ENCODE data around the gene NPAS3.

Gene NPAS3

GRCh38 chr14:33774723-33775470, 836.2 kb downstream of the NPAS3 start:
- Histone ChIP-seq H3K9me3 (ENCODE audit: control insufficient read depth, insufficient read depth, low read depth, low read length) (no peaks in the 10 kb centered on the region), H3K4me1 (ENCODE audit: control insufficient read depth, insufficient read depth, low read length) (peaks cover 13% of the 10 kb centered on the region), H3K27ac (ENCODE audit: extremely low read depth, low read depth, low read length) (no peak overlapping the region), H3K4me3 (ENCODE audit: low read depth, low read length) (no peak overlapping the region), H3K36me3 (ENCODE audit: control insufficient read depth in 2 of 2, insufficient read depth in 1 of 2, low read length in 2 of 2) (no peaks in the 10 kb centered on the region)
- TF ChIP-seq ZNF621 (tag by site-specific recombination; IDR thresholded peaks at IDR 0.05) (no peak), ZFP69B (tag by site-specific recombination; IDR thresholded peaks at IDR 0.05) (no peak), ZNF654 (tag by site-specific recombination; IDR thresholded peaks at IDR 0.05; ENCODE audit: low read depth) (no peak), ZNF830 (tag by site-specific recombination; IDR thresholded peaks at IDR 0.05; ENCODE audit: low read depth) (no peak), BCL11A (tag by site-specific recombination; IDR thresholded peaks at IDR 0.05; ENCODE audit: low read depth) (no peak), KLF16 (tag by site-specific recombination; IDR thresholded peaks at IDR 0.05) (no peak), ZNF768 (tag by site-specific recombination; IDR thresholded peaks at IDR 0.05) (no peak), SP2 (tag by site-specific recombination; IDR thresholded peaks at IDR 0.05) (no peak), ZNF670 (tag by site-specific recombination; IDR thresholded peaks at IDR 0.05; ENCODE audit: low read depth) (no peak), ZNF324 (tag by site-specific recombination; IDR thresholded peaks at IDR 0.05) (no peak), ZNF350 (tag by site-specific recombination; IDR thresholded peaks at IDR 0.05) (no peak), ZNF146 (tag by site-specific recombination; IDR thresholded peaks at IDR 0.05) (no peak)
- TF ChIP-seq, protein P1, sequence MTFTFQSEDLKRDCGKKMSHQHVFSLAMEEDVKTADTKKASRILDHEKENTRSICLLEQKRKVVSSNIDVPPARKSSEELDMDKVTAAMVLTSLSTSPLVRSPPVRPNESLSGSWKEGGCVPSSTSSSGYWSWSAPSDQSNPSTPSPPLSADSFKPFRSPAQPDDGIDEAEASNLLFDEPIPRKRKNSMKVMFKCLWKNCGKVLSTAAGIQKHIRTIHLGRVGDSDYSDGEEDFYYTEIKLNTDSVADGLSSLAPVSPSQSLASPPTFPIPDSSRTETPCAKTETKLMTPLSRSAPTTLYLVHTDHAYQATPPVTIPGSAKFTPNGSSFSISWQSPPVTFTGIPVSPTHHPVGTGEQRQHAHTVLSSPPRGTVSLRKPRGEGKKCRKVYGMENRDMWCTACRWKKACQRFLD (tag by site-specific recombination; IDR thresholded peaks at IDR 0.05) = no peak
- ChIA-PET CTCF (interaction anchor here (0.5 to 0.6 kb wide), 2 partner anchors 13 to 1917 kb away, joined by 3 read pairs; no protein-coding TSS in a partner anchor), POLR2A (no interaction called here)

- Histone ChIP-seq H3K36me3 (ENCODE audit: control insufficient read depth in 2 of 2, insufficient read depth in 1 of 2, low read length in 2 of 2) (no peaks in the 10 kb centered on the region), H3K4me1 (ENCODE audit: control insufficient read depth, insufficient read depth, low read length) (peaks cover 18% of the 10 kb centered on the region), H3K9me3 (ENCODE audit: control insufficient read depth, insufficient read depth, low read depth, low read length) (no peaks in the 10 kb centered on the region), H3K4me3 (ENCODE audit: low read depth, low read length) (no peak overlapping the region), H3K27ac (ENCODE audit: extremely low read depth, low read depth, low read length) (no peak overlapping the region)
- POLR2A ChIA-PET = no interaction called here
- CTCF ChIA-PET = no interaction called here
- no peak for TF ChIP-seq PATZ1 (tag by site-specific recombination; IDR thresholded peaks at IDR 0.05)
- TF ChIP-seq ZNF777 (tag by site-specific recombination; IDR thresholded peaks at IDR 0.05; ENCODE audit: borderline replicate concordance) = no peak
- no peak for TF ChIP-seq ZNF549 (tag by site-specific recombination; IDR thresholded peaks at IDR 0.05)
- no peak for TF ChIP-seq ZNF747 (tag by site-specific recombination; IDR thresholded peaks at IDR 0.05)
- no peak for TF ChIP-seq ZNF148 (tag by site-specific recombination; IDR thresholded peaks at IDR 0.05; ENCODE audit: borderline replicate concordance)
- no peak for TF ChIP-seq ZNF335 (tag by site-specific recombination; conservative IDR thresholded peaks at IDR 0.05)
- TF ChIP-seq ZNF2 (tag by site-specific recombination; IDR thresholded peaks at IDR 0.05) = no peak
- TF ChIP-seq ZNF544 (tag by site-specific recombination; IDR thresholded peaks at IDR 0.05) = no peak
- no peak for TF ChIP-seq ZNF621 (tag by site-specific recombination; IDR thresholded peaks at IDR 0.05)
- no peak for TF ChIP-seq GLI2 (tag by site-specific recombination; IDR thresholded peaks at IDR 0.05; ENCODE audit: borderline replicate concordance, low read depth)
- TF ChIP-seq ZNF707 (tag by site-specific recombination; IDR thresholded peaks at IDR 0.05) = no peak
- TF ChIP-seq ZNF10 (tag by site-specific recombination; IDR thresholded peaks at IDR 0.05) = no peak
- TF ChIP-seq ZNF571 (tag by site-specific recombination; IDR thresholded peaks at IDR 0.05) = no peak
- no peak for TF ChIP-seq TCF7L2 (IDR thresholded peaks at IDR 0.05; ENCODE audit: borderline replicate concordance, low read depth, low read length)
- no peak for TF ChIP-seq KLF7 (tag by site-specific recombination; IDR thresholded peaks at IDR 0.05; ENCODE audit: borderline replicate concordance)
Observed at GRCh38 chr14:33776871-33777270, 838.2 kb downstream of the NPAS3 start.
